Gastrocnemius medialis (tissue), 4 donors: ENCODE results near the gene DCC. TPM values are rescaled to one million over a fixed set of nuclear protein-coding genes. Genes with fewer than 3 reads are reported as not detected.

ENCODE experiments used
- ATAC-seq, 2 donors: fragments of 150-250 bp; one replicate each; pipeline ENCODE4 v1.9.1; 2016
- DNase-seq, 2 donors: peaks; one replicate each; pipeline ENCODE4 v3.0.0-alpha.2; 2019
- H3K27ac ChIP-seq, 4 donors: fragments of 200-600 bp; sonication (generic); 1 replicate in 1 of 4; 2 replicates in 3 of 4; pipeline ENCODE4 v1.5.1; 2016 to 2018; ENCODE audit warnings: mild to moderate bottlenecking in 2 of 4, moderate library complexity in 1 of 4
- H3K27me3 ChIP-seq, 3 donors: fragments of 200-600 bp; sonication (generic) in 2 of 3; 1 replicate in 1 of 3; 2 replicates in 2 of 3; pipeline versions ENCODE4 v1.5.1 to v1.6.0; 2016 to 2019; ENCODE audit warnings: mild to moderate bottlenecking in 1 of 3, moderate library complexity in 1 of 3
- H3K36me3 ChIP-seq, 2 donors: fragments of 200-600 bp; sonication (generic) in 1 of 2; one replicate each; pipeline ENCODE4 v1.5.1; 2017 to 2018
- H3K4me1 ChIP-seq, 2 donors: fragments of 200-600 bp; sonication (generic) in 1 of 2; one replicate each; pipeline ENCODE4 v1.5.1; 2016 to 2017; ENCODE audit warnings: mild to moderate bottlenecking in 2 of 2
- H3K4me3 ChIP-seq, 4 donors: fragments of 200-600 bp; sonication (generic) in 3 of 4; 1 replicate in 1 of 4; 2 replicates in 3 of 4; pipeline ENCODE4 v1.5.1; 2016 to 2019; ENCODE audit warnings: mild to moderate bottlenecking in 2 of 4
- H3K9me3 ChIP-seq, 3 donors: fragments of 200-600 bp; sonication (generic) in 2 of 3; 1 replicate in 1 of 3; 2 replicates in 2 of 3; pipeline ENCODE4 v1.5.1; 2016 to 2019
- CTCF ChIP-seq, 5 experiments: fragments of 450-650 bp in 3 of 5; fragments of 200-600 bp in 2 of 5; sonication (generic) in 2 of 5; IDR thresholded peaks in 4 of 5; conservative IDR thresholded peaks in 1 of 5; 1 replicate in 4 of 5; 2 replicates in 1 of 5; pipeline ENCODE4 v1.5.1; 2016 to 2019; ENCODE audit warnings: antibody characterized with exemption in 5 of 5, mild to moderate bottlenecking in 3 of 5, moderate library complexity in 3 of 5
- POLR2A ChIP-seq, 2 donors: fragments of 450-650 bp; IDR thresholded peaks; one replicate each; pipeline ENCODE4 v1.6.1; 2017; ENCODE audit warnings: antibody characterized with exemption in 2 of 2, mild to moderate bottlenecking in 2 of 2, moderate library complexity in 2 of 2
- in situ Hi-C, 4 donors: fragments of 200-750 bp; cut with MboI; loops; one replicate each; pipeline versions ENCODE4 v1.15.0 to v1.8.0; 2017; ENCODE audit warnings: low sequenced_read_pairs in 4 of 4
- intact Hi-C: fragments of 100-400 bp; cut with DNase I; formaldehyde crosslinking; loops from one replicate; pipeline ENCODE4 v1.15.1; 2023; ENCODE audit warnings: low total_unique reads
- total RNA-seq, 4 donors: library from RNA; depleted of rRNA; stranded (reverse); fragments of >200 nt; gene quantifications; one replicate each; pipeline versions ENCODE4 v1.1.0 to v1.2.3, GENCODE V29; 2016

Gene DCC
- total RNA-seq, 4 donors from 2014 or later: not detected

GRCh38 chr18:52979892-52980291 is 639.9 kb downstream of the DCC start:
- DNase-seq: no peak
- H3K27me3 ChIP-seq: no peaks in the 10 kb centered on the region
- intact Hi-C loops: no loop called here
- TF ChIP-seq POLR2A (IDR thresholded peaks at IDR 0.05) (no peak), CTCF (IDR thresholded peaks at IDR 0.05 in 4 of 5, conservative IDR thresholded peaks at IDR 0.05 in 1 of 5) (no peak)
- H3K9me3 ChIP-seq: no peaks in the 10 kb centered on the region
- no peak for ATAC-seq
- in situ Hi-C loops: no loop called here
- no peaks in the 10 kb centered on the region for H3K4me1 ChIP-seq
- H3K27ac ChIP-seq: no peak overlapping the region
- no peaks in the 10 kb centered on the region for H3K36me3 ChIP-seq
- H3K4me3 ChIP-seq: no peak overlapping the region

- no peak for TF ChIP-seq CTCF (IDR thresholded peaks at IDR 0.05 in 4 of 5, conservative IDR thresholded peaks at IDR 0.05 in 1 of 5)
- H3K27ac ChIP-seq: no peak overlapping the region
- no peaks in the 10 kb centered on the region for H3K4me1 ChIP-seq
- no peaks in the 10 kb centered on the region for H3K27me3 ChIP-seq
- H3K4me3 ChIP-seq: no peak overlapping the region
- in situ Hi-C loops (no loop called here), intact Hi-C loops (no loop called here)
- no peak for DNase-seq
- no peak for ATAC-seq
- H3K36me3 ChIP-seq: no peaks in the 10 kb centered on the region
- no peaks in the 10 kb centered on the region for H3K9me3 ChIP-seq
Measured at GRCh38 chr18:52991246-52991645, 651.2 kb downstream of the DCC start.

GRCh38 chr18:52992041-52992440 is 652.0 kb downstream of the DCC start:
- no peaks in the 10 kb centered on the region for H3K4me1 ChIP-seq
- in situ Hi-C loops (no loop called here), intact Hi-C loops (no loop called here)
- H3K27me3 ChIP-seq: no peaks in the 10 kb centered on the region
- no peak for DNase-seq
- H3K27ac ChIP-seq: no peak overlapping the region
- no peaks in the 10 kb centered on the region for H3K9me3 ChIP-seq
- no peaks in the 10 kb centered on the region for H3K36me3 ChIP-seq
- no peak overlapping the region for H3K4me3 ChIP-seq
- no peak for TF ChIP-seq POLR2A (IDR thresholded peaks at IDR 0.05)
- TF ChIP-seq CTCF (IDR thresholded peaks at IDR 0.05 in 4 of 5, conservative IDR thresholded peaks at IDR 0.05 in 1 of 5): no peak
- no peak for ATAC-seq

- ATAC-seq: no peak
- intact Hi-C loops: no loop called here
Measured at GRCh38 chr18:52995875-52996274, 655.9 kb downstream of the DCC start.

More at GRCh38 chr18:52995875-52996274, 655.9 kb downstream of the DCC start:
- Histone ChIP-seq H3K27ac (no peak overlapping the region), H3K27me3 (no peaks in the 10 kb centered on the region), H3K9me3 (no peaks in the 10 kb centered on the region), H3K4me3 (no peak overlapping the region), H3K4me1 (no peaks in the 10 kb centered on the region), H3K36me3 (no peaks in the 10 kb centered on the region)
- in situ Hi-C loops: no loop called here
- DNase-seq: no peak
- no peak for TF ChIP-seq CTCF (IDR thresholded peaks at IDR 0.05 in 4 of 5, conservative IDR thresholded peaks at IDR 0.05 in 1 of 5)
- no peak for TF ChIP-seq POLR2A (IDR thresholded peaks at IDR 0.05)
